ENCODE data around the gene ZNF70. TPM values are rescaled to one million over a fixed set of nuclear protein-coding genes. Genes with fewer than 3 reads are reported as not detected.

Gene ZNF70
- total and polyA plus RNA-seq, 2 of the 13 experiments (the other 11 are each of a cell fraction or from before 2014, with no cell fraction given), result 0.62 to 3.6 TPM

DNA sequence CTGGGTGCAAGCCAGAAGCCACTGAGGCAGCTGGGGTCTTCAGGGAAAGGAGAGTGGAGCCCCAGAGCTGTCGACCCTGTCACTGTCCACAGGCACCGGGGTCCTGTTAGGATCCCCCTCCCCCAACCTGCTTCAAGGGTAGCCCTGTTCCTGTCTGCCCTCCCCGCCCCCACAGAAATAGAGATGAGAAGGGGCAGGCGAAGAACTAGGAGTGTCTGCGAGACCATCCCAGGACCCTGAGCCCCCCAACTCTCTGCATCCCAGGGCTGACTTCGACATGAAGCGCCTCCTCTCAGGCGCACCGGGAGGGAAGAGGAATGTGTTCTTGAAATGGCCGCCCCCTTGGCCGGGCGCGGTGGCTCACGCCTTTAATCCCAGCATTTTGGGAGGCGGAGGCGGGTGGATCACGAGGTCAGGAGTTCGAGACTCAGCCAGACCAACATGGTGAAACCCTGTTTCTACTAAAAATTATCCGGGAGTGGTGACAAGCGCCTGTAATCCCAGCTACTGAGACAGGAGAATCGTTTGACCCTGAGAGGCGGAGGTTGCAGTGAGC is 607 bp upstream of the ZNF70 start (continued):
- TF ChIP-seq, protein P1, sequence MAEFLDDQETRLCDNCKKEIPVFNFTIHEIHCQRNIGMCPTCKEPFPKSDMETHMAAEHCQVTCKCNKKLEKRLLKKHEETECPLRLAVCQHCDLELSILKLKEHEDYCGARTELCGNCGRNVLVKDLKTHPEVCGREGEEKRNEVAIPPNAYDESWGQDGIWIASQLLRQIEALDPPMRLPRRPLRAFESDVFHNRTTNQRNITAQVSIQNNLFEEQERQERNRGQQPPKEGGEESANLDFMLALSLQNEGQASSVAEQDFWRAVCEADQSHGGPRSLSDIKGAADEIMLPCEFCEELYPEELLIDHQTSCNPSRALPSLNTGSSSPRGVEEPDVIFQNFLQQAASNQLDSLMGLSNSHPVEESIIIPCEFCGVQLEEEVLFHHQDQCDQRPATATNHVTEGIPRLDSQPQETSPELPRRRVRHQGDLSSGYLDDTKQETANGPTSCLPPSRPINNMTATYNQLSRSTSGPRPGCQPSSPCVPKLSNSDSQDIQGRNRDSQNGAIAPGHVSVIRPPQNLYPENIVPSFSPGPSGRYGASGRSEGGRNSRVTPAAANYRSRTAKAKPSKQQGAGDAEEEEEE (CRISPR knock-in tag; IDR thresholded peaks at IDR 0.05; ENCODE audit: borderline replicate concordance), result no peak
- TF ChIP-seq MTA3 (CRISPR knock-in tag; IDR thresholded peaks at IDR 0.05) (no peak), ZNF562 (CRISPR knock-in tag; IDR thresholded peaks at IDR 0.05; ENCODE audit: borderline replicate concordance) (no peak), NRL (CRISPR knock-in tag; IDR thresholded peaks at IDR 0.05; ENCODE audit: borderline replicate concordance) (no peak), ZBTB7B (CRISPR knock-in tag; IDR thresholded peaks at IDR 0.05) (0 out of 2 replicates have a peak, but pooled peaks have one; percentile 13), BRCA1 (CRISPR knock-in tag; IDR thresholded peaks at IDR 0.05) (no peak)
- TF ChIP-seq, protein P2, sequence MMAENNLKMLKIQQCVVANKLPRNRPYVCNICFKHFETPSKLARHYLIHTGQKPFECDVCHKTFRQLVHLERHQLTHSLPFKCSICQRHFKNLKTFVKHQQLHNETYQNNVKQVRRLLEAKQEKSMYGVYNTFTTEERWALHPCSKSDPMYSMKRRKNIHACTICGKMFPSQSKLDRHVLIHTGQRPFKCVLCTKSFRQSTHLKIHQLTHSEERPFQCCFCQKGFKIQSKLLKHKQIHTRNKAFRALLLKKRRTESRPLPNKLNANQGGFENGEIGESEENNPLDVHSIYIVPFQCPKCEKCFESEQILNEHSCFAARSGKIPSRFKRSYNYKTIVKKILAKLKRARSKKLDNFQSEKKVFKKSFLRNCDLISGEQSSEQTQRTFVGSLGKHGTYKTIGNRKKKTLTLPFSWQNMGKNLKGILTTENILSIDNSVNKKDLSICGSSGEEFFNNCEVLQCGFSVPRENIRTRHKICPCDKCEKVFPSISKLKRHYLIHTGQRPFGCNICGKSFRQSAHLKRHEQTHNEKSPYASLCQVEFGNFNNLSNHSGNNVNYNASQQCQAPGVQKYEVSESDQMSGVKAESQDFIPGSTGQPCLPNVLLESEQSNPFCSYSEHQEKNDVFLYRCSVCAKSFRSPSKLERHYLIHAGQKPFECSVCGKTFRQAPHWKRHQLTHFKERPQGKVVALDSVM (CRISPR knock-in tag; IDR thresholded peaks at IDR 0.05), result no peak
- TF ChIP-seq, protein P3, sequence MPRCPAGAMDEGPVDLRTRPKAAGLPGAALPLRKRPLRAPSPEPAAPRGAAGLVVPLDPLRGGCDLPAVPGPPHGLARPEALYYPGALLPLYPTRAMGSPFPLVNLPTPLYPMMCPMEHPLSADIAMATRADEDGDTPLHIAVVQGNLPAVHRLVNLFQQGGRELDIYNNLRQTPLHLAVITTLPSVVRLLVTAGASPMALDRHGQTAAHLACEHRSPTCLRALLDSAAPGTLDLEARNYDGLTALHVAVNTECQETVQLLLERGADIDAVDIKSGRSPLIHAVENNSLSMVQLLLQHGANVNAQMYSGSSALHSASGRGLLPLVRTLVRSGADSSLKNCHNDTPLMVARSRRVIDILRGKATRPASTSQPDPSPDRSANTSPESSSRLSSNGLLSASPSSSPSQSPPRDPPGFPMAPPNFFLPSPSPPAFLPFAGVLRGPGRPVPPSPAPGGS (CRISPR knock-in tag; IDR thresholded peaks at IDR 0.05), result no peak
- TF ChIP-seq, protein P4, sequence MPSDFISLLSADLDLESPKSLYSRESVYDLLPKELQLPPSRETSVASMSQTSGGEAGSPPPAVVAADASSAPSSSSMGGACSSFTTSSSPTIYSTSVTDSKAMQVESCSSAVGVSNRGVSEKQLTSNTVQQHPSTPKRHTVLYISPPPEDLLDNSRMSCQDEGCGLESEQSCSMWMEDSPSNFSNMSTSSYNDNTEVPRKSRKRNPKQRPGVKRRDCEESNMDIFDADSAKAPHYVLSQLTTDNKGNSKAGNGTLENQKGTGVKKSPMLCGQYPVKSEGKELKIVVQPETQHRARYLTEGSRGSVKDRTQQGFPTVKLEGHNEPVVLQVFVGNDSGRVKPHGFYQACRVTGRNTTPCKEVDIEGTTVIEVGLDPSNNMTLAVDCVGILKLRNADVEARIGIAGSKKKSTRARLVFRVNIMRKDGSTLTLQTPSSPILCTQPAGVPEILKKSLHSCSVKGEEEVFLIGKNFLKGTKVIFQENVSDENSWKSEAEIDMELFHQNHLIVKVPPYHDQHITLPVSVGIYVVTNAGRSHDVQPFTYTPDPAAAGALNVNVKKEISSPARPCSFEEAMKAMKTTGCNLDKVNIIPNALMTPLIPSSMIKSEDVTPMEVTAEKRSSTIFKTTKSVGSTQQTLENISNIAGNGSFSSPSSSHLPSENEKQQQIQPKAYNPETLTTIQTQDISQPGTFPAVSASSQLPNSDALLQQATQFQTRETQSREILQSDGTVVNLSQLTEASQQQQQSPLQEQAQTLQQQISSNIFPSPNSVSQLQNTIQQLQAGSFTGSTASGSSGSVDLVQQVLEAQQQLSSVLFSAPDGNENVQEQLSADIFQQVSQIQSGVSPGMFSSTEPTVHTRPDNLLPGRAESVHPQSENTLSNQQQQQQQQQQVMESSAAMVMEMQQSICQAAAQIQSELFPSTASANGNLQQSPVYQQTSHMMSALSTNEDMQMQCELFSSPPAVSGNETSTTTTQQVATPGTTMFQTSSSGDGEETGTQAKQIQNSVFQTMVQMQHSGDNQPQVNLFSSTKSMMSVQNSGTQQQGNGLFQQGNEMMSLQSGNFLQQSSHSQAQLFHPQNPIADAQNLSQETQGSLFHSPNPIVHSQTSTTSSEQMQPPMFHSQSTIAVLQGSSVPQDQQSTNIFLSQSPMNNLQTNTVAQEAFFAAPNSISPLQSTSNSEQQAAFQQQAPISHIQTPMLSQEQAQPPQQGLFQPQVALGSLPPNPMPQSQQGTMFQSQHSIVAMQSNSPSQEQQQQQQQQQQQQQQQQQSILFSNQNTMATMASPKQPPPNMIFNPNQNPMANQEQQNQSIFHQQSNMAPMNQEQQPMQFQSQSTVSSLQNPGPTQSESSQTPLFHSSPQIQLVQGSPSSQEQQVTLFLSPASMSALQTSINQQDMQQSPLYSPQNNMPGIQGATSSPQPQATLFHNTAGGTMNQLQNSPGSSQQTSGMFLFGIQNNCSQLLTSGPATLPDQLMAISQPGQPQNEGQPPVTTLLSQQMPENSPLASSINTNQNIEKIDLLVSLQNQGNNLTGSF (CRISPR knock-in tag; IDR thresholded peaks at IDR 0.05), result no peak
- TF ChIP-seq, protein P5, sequence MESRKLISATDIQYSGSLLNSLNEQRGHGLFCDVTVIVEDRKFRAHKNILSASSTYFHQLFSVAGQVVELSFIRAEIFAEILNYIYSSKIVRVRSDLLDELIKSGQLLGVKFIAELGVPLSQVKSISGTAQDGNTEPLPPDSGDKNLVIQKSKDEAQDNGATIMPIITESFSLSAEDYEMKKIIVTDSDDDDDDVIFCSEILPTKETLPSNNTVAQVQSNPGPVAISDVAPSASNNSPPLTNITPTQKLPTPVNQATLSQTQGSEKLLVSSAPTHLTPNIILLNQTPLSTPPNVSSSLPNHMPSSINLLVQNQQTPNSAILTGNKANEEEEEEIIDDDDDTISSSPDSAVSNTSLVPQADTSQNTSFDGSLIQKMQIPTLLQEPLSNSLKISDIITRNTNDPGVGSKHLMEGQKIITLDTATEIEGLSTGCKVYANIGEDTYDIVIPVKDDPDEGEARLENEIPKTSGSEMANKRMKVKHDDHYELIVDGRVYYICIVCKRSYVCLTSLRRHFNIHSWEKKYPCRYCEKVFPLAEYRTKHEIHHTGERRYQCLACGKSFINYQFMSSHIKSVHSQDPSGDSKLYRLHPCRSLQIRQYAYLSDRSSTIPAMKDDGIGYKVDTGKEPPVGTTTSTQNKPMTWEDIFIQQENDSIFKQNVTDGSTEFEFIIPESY (CRISPR knock-in tag; IDR thresholded peaks at IDR 0.05), result peak; percentile 78
